Gastroesophageal sphincter (tissue), 3 donors: ENCODE measurements around the gene DPM1.

ENCODE experiments used
- EP300 ChIP-seq: sonication (generic); formaldehyde crosslinking; IDR thresholded peaks from one replicate; pipeline ENCODE4 v1.6.1; 2017; ENCODE audit warnings: antibody characterized with exemption, mild to moderate bottlenecking
- POLR2A ChIP-seq, 2 donors: fragments of 450-650 bp; IDR thresholded peaks; one replicate each; pipeline ENCODE4 v1.6.1; 2017; ENCODE audit warnings: antibody characterized with exemption in 2 of 2, mild to moderate bottlenecking in 2 of 2, moderate library complexity in 1 of 2
- POLR2AphosphoS5 ChIP-seq: sonication (generic); formaldehyde crosslinking; IDR thresholded peaks from one replicate; pipeline ENCODE4 v1.6.1; 2017; ENCODE audit warnings: antibody characterized with exemption
- TF ChIP-seq, protein P1 (sequence below), 4 experiments: fragments of 200-600 bp in 2 of 4; fragments of 450-650 bp in 2 of 4; sonication (generic) in 1 of 4; IDR thresholded peaks; one replicate each; pipeline ENCODE4 v1.5.1; 2017 to 2019; ENCODE audit warnings: antibody characterized with exemption in 4 of 4, mild to moderate bottlenecking in 2 of 4, moderate library complexity in 2 of 4

DNA sequence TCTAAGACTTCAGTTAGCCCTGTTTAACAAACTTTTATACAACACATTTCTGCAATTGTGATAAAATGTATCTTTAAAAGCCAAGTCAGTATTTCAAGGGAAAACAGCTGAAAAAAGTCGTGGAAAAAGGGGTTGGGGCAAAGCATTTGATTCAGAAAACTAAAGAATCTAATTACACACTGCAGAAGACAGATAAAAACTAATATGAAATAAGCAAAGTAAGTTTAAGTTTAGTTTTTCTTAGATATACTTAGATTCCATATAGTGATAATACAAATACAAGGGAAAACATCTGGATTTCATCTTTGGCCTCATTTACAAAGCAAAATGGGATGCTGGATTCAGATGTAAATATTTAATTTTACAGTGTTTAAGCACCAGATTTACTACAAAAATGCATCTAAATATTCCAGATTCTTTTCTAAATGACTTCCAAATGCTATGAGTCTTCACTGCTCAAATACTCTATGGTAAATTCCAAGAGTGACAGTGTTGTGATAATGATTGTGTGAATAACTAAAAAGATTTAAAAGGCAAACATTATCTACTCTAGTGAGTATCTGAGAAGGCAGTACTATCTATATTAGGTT lies 25.5 kb downstream of the DPM1 start:
- TF ChIP-seq, protein P1, sequence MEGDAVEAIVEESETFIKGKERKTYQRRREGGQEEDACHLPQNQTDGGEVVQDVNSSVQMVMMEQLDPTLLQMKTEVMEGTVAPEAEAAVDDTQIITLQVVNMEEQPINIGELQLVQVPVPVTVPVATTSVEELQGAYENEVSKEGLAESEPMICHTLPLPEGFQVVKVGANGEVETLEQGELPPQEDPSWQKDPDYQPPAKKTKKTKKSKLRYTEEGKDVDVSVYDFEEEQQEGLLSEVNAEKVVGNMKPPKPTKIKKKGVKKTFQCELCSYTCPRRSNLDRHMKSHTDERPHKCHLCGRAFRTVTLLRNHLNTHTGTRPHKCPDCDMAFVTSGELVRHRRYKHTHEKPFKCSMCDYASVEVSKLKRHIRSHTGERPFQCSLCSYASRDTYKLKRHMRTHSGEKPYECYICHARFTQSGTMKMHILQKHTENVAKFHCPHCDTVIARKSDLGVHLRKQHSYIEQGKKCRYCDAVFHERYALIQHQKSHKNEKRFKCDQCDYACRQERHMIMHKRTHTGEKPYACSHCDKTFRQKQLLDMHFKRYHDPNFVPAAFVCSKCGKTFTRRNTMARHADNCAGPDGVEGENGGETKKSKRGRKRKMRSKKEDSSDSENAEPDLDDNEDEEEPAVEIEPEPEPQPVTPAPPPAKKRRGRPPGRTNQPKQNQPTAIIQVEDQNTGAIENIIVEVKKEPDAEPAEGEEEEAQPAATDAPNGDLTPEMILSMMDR (IDR thresholded peaks at IDR 0.05), result no peak
- TF ChIP-seq EP300 (no peak), POLR2A (IDR thresholded peaks at IDR 0.05) (no peak), POLR2AphosphoS5 (no peak)
